HG02642 (cell line): ENCODE data around the gene TMPRSS9.
A peak's percentile ranks its signal among the peaks of the same experiment; 100 is the strongest.
"Not testable (repeated sequence)": the region's sequence is repeated elsewhere in the genome, so short reads cannot be mapped to it uniquely, and the experiment has no call there.

Experiments
- ATAC-seq: cut with Tn5 transposase; IDR thresholded peaks from one replicate; pipeline ENCODE4 v1.9.1; 2021; ENCODE audit warnings: mild to moderate bottlenecking; ENCODE audit not compliant: unreplicated experiment, poor library complexity

The TMPRSS9 gene

DNA sequence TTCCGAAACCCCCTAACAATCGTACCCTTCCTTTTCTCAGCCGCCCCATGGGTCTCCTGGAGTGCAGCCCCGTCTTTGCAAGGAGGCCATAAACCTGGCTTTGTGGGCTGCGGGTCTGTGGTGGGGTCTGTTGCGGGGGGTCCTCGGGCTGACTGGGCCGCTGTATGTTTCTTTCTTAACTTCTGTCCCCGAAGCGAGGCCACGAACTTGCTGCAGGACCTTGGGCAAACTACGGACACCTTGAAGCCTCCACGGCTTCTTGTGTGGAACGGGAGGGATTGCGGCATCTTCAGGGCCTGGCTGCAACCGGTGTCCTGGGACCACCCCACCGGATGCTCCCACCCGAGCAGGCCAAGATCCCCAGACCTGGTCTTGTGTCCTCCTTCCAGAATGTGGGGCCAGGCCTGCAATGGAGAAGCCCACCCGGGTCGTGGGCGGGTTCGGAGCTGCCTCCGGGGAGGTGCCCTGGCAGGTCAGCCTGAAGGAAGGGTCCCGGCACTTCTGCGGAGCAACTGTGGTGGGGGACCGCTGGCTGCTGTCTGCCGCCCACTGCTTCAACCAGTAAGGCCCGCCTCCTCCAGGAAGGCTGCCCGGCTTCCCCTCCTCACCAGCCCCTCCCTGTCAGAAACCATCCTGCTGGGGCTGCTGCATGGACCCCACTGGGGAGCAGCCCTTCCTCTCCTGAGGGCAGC lies 55.4 kb downstream of the TMPRSS9 start:
- ATAC-seq: no peak

DNA sequence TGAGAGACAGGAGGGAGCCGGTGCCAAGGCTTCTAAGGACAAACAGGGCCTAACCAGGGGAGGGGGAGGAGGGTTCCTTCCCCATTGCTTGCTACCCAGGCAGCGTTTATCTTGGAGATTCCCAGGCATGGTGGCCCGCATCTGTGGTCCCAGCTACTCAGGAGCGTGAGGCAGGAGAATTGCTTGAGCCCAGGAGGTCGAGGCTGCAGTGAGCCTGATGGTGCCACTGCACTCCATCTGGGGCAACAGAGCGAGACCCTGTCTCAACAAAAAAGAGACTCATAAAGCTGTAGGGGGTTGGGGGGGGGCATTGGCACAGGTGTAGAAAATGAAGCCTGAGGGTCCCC lies 55.9 kb downstream of the TMPRSS9 start:
- ATAC-seq: no peak

DNA sequence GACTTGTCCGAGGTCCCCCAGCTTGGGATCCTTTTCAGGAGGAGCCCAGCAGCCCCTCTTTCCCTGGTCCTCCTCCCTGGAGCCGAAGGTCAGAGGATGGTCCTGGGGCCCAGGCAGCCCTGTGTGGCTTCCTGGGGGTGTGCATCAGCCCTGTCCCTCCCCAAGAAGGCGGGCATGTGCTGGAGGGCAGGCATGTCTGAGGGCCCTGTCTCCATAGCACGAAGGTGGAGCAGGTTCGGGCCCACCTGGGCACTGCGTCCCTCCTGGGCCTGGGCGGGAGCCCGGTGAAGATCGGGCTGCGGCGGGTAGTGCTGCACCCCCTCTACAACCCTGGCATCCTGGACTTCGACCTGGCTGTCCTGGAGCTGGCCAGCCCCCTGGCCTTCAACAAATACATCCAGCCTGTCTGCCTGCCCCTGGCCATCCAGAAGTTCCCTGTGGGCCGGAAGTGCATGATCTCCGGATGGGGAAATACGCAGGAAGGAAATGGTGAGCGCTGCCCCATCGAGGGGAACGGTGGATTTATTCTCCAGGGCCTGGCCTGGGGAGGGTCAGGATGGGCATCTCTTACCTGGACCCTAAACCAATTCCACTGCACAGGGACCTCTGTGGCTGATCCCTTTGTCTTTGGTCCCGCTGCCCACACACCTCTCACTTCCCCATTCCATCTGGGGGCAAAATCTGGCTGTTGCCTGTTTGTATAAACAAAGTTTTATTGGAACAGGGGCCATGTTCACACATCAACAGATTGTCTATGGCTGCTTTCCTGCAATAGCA lies 56.4 kb downstream of the TMPRSS9 start:
- ATAC-seq: no peak

DNA sequence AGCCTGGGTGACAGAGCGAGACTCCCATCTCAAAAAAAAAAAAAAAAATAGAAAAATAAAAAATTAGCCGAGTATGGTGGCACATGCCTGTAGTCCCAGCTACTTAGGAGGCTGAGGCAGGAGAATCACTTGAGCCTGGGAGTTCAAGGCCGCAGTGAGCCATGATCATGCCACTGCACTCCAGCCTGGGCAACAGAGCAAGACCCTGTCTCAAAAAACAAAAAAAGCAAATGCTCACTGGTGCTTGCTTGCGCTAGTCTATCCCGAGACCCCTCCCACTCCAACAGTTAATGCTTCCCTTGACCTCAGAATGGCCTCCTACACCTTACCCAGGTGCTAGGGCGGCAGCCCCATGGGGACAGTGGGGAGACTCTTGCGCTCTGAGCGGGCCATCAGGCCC lies 57.4 kb downstream of the TMPRSS9 start:
- not testable (repeated sequence) for ATAC-seq

DNA sequence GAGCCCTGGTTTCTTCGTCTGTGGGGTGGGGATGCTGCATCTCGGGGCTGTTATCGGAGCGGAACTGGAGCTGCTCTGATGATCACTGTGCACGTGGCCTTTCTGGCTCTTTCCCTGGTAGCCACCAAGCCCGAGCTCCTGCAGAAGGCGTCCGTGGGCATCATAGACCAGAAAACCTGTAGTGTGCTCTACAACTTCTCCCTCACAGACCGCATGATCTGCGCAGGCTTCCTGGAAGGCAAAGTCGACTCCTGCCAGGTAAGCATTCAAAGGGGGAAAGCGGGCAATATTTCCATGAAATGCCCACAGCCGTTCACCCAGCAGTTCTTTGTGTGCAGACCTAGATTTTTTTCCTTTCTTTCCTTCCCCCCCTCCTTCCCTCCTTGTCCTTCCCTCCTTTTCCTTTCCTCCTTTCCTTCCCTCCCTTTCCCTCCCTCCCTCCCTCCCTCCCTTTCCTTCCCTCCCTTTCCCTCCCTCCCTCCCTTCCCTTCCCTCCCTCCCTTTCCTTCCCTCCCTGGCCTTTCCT lies 57.9 kb downstream of the TMPRSS9 start:
- no peak for ATAC-seq

DNA sequence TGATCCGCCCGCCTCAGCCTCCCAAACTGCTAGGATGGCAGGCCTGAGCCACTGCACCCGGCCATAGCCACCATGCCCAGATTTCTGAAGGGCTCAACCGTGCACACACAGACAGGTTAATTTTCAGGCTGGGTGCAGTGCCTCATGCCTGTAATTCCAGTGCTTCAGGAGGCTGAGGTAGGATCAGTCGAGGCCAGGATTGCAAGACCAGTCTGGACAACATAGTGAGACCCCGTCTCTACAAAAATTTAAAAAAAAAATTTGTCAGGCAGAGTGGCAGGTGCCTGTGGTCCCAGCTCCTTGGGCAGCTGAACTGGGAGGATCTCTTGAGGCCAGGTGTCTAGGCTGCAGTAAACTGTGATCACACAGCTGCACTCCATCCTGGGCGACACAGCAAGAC lies 59.7 kb downstream of the TMPRSS9 start:
- ATAC-seq: no peak

DNA sequence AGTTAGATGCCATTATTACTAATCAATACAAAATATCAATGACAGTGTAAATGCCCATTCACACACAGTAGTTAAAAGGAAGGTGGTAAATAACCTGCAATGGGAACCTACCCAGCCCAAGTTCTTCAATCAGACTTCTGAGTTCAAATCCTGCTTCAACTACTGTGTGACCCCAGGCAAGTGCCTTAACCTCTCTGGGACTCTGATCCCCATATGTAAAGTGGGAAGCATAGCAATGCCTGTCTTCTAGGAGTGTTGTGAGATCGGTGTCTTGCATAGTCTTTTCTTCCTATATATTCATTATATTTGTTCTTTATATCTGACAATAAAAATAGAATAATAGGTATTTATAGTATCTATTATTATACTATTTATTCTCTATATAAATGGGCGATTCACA lies 60.4 kb downstream of the TMPRSS9 start:
- no peak for ATAC-seq

DNA sequence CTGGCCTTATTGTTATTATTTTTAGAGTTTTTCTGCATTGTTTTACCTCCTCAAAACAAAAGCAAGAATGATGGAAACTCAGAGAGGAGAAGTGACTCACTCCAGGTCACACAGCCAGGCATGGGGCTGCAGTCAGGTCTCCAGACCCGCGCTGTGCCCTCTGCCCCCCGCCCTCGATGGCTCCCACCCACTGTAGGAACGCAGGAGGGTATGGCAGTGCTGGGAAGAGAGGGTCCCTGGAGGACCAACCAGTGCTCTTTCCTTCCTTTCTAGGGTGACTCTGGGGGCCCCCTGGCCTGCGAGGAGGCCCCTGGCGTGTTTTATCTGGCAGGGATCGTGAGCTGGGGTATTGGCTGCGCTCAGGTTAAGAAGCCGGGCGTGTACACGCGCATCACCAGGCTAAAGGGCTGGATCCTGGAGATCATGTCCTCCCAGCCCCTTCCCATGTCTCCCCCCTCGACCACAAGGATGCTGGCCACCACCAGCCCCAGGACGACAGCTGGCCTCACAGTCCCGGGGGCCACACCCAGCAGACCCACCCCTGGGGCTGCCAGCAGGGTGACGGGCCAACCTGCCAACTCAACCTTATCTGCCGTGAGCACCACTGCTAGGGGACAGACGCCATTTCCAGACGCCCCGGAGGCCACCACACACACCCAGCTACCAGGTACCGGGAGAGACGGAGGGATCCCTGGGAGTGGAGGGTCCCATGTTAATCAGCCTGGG lies 61.7 kb downstream of the TMPRSS9 start:
- ATAC-seq: no peak

DNA sequence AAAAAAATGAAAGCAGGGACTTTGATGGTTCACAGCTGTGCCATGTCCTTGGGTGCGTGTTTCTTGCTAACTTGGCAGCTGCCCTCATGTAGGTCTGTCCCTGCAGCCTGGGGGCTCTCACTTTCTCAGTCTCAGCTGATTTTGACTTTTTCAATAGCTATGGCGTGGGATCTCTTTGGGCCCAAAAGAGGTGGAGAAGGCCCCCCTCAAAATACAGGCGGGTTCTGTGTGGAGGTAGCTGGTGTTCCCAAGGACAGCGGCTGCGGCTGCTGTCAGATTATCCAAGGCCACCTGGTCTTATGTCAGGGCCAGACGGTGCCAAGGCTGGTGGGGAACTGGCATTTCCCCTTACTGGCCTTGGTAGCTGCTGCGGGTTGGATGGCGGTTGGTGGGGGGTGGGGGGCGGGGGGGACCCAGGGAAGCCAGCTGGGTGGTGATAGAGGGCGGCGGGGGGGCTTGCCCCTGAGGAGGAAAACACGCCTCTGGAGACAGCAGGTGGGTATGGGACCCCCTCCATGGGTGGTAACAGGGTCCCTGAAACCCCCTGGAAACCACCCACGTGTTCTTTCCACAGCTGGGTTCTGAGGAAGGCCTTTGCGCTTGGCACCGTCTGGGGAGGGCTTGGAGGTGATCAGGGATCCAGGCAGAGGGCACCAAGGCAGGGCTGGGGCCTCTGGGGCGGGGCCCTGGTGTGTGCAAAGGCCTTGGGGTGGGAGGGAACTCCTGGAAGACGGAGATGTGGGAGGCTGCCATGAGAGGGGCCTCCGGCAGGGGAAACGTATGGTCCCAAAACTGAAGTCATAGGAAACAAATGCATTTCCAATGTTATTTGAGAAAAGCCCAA lies 63.2 kb downstream of the TMPRSS9 start:
- no peak for ATAC-seq

DNA sequence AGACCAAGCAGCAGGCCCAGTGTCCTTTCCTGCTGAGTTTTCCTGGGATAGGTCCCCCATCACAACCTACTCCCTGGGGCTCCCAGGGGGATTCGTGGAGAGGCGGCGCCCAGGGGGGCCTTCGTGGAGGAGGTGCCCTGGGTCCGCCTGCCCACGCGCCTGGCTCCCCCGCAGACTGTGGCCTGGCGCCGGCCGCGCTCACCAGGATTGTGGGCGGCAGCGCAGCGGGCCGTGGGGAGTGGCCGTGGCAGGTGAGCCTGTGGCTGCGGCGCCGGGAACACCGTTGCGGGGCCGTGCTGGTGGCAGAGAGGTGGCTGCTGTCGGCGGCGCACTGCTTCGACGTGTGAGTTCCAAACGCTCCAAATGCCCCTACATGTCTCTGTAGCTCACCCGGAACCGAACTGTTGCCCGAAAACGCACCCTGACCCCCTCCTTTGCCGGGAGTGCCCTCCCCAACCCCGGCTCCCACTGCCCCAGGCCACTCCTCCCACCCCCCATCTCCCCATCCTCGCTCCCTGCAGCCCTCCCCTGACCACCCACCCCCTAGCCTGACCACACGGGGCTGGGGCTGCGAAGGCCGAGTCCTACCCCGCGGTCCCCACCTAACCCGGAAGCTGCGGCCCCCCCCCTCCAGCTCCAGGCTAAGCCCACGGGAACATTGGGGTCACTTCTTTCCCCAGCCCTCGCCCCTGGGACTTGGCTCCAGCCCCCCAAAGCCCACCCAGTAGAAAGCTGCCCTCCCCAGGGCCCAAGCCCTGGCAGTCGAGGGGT lies 64.0 kb downstream of the TMPRSS9 start:
- ATAC-seq: no peak

DNA sequence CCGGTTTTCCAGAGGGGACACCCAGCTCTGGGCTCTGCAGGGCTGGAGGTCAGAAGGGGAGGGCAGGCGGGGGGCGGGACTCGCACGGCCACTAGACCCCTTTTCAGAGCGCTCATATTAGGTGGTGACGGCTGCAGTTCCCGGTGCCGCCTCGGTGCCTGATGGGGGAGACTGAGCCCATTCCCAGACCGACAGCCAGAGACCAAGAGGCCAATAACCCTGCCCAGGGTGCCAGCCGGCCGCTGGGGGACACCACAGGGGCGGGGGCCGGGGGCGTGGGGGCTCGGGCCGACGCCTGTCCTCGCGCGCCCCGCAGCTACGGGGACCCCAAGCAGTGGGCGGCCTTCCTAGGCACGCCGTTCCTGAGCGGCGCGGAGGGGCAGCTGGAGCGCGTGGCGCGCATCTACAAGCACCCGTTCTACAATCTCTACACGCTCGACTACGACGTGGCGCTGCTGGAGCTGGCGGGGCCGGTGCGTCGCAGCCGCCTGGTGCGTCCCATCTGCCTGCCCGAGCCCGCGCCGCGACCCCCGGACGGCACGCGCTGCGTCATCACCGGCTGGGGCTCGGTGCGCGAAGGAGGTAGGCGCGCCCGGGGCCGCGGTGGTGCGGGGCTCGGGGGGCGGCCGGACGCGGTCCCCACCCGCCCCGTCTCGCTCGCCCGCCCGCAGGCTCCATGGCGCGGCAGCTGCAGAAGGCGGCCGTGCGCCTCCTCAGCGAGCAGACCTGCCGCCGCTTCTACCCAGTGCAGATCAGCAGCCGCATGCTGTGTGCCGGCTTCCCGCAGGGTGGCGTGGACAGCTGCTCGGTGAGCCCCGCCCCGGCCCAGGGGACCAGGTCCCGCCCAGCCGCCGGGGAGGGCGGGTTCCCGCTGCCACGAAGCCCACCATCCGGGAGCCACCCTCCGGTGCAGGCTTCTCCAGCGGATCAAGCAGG lies 64.9 kb downstream of the TMPRSS9 start:
- no peak for ATAC-seq

DNA sequence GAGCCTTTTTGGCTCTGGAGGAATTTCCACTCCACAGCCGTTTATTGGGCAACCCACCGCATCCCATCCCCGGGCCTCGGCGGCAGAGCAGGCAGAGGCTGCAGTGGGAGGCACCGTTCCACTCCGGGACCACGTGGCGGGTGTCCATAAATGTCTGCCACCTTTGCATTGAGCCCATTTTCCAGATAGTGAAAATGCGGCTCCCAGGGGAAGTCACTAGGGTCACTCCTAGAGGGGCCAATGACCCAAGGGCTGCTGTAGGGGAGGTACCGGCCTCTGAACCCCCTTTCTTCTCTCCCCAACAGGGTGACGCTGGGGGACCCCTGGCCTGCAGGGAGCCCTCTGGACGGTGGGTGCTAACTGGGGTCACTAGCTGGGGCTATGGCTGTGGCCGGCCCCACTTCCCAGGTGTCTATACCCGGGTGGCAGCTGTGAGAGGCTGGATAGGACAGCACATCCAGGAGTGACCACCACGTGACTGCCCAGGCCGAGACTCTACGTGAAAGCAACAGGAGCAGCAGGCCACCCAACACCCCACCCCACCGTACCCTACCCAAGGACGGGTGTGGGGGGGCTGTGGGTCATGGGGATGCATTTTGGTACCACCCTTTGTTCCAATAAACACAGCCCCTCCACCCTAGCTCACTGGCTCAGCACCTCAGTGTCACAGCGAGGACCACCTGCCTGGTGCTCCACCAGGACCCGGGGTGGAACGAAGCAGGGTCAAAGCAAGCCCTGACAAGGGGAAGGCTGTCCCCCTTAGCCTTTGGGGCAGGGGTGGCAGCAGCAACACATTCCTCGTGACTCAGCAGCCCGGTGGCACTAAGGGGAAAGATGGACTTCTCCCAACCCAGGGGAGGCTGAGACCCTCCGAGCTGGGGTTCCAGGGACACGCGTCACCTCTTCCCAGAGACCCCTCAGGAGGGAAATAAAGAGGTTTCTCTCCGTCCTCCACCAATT lies 65.8 kb downstream of the TMPRSS9 start:
- no peak for ATAC-seq

DNA sequence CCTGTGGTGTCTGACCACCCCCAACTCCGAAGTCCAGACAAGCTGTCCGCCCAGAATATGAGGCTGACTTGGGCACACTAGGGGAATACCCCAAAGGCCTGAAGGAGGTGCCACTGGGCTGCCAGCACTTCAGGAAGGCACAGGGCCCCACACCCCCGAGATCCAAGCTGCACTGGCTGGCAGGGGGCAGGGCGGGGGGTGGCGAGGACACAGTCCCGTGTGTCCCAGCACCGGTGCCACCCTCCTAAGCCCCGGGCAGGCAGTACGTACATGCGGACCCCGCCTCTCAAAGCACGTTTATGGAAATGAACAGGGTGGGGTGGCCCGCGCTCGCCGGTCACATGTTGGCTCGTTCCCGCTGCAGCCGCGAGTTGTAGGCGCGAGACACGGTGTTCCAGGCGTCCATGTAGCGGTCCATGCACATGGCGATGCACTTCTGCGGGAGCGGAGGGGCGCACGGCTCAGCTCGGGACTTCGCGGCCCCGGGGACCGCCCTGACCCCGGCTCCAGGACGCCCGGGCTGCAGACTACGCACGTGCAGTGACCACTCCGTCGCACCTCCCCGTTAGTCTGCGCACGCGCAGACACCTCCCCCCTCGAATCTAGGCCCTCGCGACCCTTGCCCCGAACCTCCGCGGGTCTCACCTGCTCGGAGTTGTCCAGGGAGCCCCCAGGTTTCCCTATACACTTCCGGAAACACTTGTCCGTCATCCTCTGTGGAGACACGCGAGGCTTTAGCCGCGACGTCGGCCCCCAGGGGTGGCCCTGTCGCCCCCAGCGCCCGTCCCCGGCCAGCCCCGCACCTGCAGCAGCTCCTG lies 66.8 kb downstream of the TMPRSS9 start:
- ATAC-seq: peak; percentile 20

DNA sequence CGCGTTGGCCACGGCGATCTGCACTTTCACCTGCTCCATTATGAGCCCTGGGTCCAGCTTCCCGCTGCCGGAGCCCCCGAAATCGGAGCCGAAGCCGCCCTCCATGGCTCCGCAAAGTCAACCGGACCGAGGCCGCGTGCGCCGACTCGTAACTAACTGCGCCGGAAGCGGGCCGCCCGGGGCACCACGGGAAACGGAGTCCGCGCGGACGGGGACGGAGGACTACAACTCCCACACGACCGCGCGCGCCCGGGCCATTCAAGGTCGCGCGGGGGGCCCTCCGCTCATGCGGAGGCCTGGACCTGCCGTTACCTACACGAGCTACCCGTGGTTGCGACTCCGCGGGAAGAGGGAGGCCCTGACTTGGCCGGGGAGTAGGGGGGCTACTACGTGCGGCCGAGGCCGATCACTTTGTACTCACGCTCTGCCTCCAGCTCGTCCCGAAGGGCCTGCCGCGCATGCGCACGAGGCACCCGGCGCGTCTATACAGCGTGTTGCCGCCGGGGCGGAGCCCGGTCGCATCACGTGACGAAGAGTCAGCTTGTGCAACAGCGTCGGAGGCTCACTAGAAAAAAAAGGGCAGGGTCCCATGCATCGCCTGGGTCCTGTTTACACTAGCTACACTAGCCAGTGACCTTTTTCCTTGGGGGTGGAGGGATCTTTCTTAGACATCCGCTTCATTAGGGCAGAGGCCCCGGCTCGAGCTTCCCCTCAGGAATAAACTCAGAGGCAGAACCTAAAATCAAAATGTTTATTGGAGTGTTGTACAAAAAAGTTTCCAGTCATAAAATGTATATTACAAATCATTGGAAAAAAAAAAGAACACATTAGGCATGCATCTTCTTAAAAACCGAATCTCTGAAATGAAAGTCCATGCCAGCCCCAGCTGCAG lies 67.6 kb downstream of the TMPRSS9 start, which contains the start of gene TIMM13:
Gene TIMM13, minus strand, starts transcription at position 158 of the 892 bp plus-strand sequence. Its CDS starts 53 bp downstream, at position 105.
- ATAC-seq: peak; percentile 79

DNA sequence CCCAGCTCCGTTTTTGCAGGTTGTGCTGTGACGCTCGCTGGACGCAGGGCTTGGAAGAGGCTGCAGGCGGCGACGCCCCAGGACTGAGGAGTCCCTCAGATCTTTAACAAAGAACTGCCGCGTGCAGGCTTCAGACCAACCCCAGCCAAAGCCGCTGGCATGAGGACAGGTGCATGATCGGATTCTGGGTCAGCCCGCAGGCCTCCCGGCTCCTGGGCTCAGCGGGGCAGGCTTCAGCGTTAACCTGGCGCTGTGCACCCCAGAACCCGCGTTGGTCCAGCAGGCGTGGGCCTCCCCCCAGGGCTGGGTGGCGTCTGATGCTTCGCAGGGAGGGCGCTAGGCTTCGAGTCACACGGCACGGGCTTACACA lies 68.2 kb downstream of the TMPRSS9 start:
- no peak for ATAC-seq
